Body of pancreas (tissue), 4 donors: ENCODE results near the gene LCLAT1. TPM values are rescaled to one million over a fixed set of nuclear protein-coding genes. Genes with fewer than 3 reads are reported as not detected.
"Not testable (repeated sequence)": the region's sequence is repeated elsewhere in the genome, so short reads cannot be mapped to it uniquely, and the experiment has no call there.

Experiments used
- ATAC-seq: fragments of 150-250 bp; one replicate; pipeline ENCODE4 v1.9.1; 2016
- DNase-seq, 4 donors: peaks; one replicate each; pipeline ENCODE4 v3.0.0-alpha.2; 2019
- H3K27ac ChIP-seq, 4 donors: fragments of 200-600 bp; sonication (generic); 1 replicate in 3 of 4; 2 replicates in 1 of 4; pipeline versions ENCODE4 v1.5.1 to v1.6.1; 2016 to 2019; ENCODE audit warnings: mild to moderate bottlenecking in 1 of 4, mixed read lengths in 1 of 4, moderate library complexity in 1 of 4
- H3K27me3 ChIP-seq, 2 donors: fragments of 200-600 bp; sonication (generic); one replicate each; pipeline ENCODE4 v1.6.0; 2016; ENCODE audit warnings: mild to moderate bottlenecking in 1 of 2
- H3K36me3 ChIP-seq, 2 donors: fragments of 200-600 bp; sonication (generic); replicated peaks in 1 of 2; 2 replicates each; pipeline ENCODE4 v1.5.1; 2016; ENCODE audit warnings: low read depth in 2 of 2; ENCODE audit not compliant: insufficient read depth in 1 of 2
- H3K4me1 ChIP-seq: fragments of 200-600 bp; sonication (generic); one replicate; pipeline ENCODE4 v1.6.0; 2016
- H3K4me3 ChIP-seq, 2 donors: fragments of 200-600 bp; sonication (generic); 1 replicate in 1 of 2; 2 replicates in 1 of 2; pipeline ENCODE4 v1.5.1; 2016 to 2019
- H3K9me3 ChIP-seq, 3 donors: fragments of 200-600 bp; sonication (generic); 1 replicate in 2 of 3; 2 replicates in 1 of 3; pipeline ENCODE4 v1.5.1; 2016
- CTCF ChIP-seq, 7 experiments: fragments of 450-650 bp in 4 of 7; fragments of 200-600 bp in 3 of 7; sonication (generic) in 3 of 7; IDR thresholded peaks; one replicate each; pipeline ENCODE4 v1.5.1; 2016 to 2019; ENCODE audit warnings: antibody characterized with exemption in 7 of 7
- POLR2A ChIP-seq, 3 donors: fragments of 450-650 bp; IDR thresholded peaks; one replicate each; pipeline ENCODE4 v1.6.1; 2016; ENCODE audit warnings: antibody characterized with exemption in 3 of 3, mild to moderate bottlenecking in 2 of 3
- WGBS, 2 donors: methylation state at CpG; one replicate each; pipeline ENCODE4 v1.1.5; 2017; 5-methylcytosine and 5-hydroxymethylcytosine counted together
- intact Hi-C: fragments of 100-400 bp; cut with DNase I; formaldehyde crosslinking; loops from one replicate; pipeline ENCODE4 v1.15.1; 2023
- total RNA-seq, 2 donors: library from RNA; depleted of rRNA; stranded (reverse); fragments of >200 nt; gene quantifications; one replicate each; pipeline ENCODE4 v1.1.0, GENCODE V29; 2016

LCLAT1 gene
- total RNA-seq, 2 donors from 2014 or later: 13.7 to 19.4 TPM

- Histone ChIP-seq H3K9me3 (no peaks in the 10 kb centered on the region), H3K36me3 (no peaks in the 10 kb centered on the region), H3K27ac (no peak overlapping the region), H3K4me1 (no peaks in the 10 kb centered on the region), H3K4me3 (no peak overlapping the region), H3K27me3 (no peaks in the 10 kb centered on the region)
- WGBS, 2 donors: 100% methylated on average over 1 of the region's 1 CpG
- ATAC-seq: no peak
- TF ChIP-seq POLR2A (IDR thresholded peaks at IDR 0.05): no peak
- TF ChIP-seq CTCF (IDR thresholded peaks at IDR 0.05): no peak
- DNase-seq: no peak
- intact Hi-C loops: no loop called here
Observed at GRCh38 chr2:30504731-30505130, 57.7 kb downstream of the LCLAT1 start.

- TF ChIP-seq POLR2A (IDR thresholded peaks at IDR 0.05) (no peak), CTCF (IDR thresholded peaks at IDR 0.05) (no peak)
- Histone ChIP-seq H3K4me1 (no peaks in the 10 kb centered on the region), H3K27me3 (no peaks in the 10 kb centered on the region), H3K36me3 (no peaks in the 10 kb centered on the region), H3K9me3 (no peaks in the 10 kb centered on the region), H3K27ac (no peak overlapping the region), H3K4me3 (no peak overlapping the region)
- no peak for ATAC-seq
- 44 to 55% methylated on average over 3 of the region's 3 CpGs for WGBS, 2 donors
- no peak for DNase-seq
- intact Hi-C loops: no loop called here
Observed at GRCh38 chr2:30505500-30506180, 58.6 kb downstream of the LCLAT1 start.

DNA sequence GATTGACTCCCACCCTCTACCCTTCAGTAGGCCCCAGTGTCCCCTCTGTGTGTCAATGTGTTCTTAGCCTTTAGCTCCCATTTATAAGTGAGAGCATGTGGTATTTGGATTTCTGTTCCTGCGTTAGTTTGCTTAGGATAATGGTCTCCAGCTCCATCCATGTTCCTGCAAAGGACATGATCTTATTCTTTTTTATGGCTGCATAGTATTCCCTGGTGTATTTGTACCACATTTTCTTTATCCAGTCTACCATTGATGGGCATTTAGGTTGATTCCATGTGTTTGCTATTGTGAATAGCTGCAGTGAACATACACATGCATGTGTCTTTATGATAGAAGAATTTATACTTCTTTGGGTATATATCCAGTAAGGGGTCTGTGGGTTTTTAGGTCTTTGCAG, 60.4 kb downstream of the LCLAT1 start:
- H3K4me3 ChIP-seq, ATAC-seq, H3K4me1 ChIP-seq, intact Hi-C loops, DNase-seq, H3K36me3 ChIP-seq, H3K27ac ChIP-seq, H3K9me3 ChIP-seq, H3K27me3 ChIP-seq: not testable (repeated sequence)
- 95 to 100% methylated on average over 1 of the region's 1 CpG for WGBS, 2 donors

GRCh38 chr2:30509716-30510115, 62.7 kb downstream of the LCLAT1 start:
- TF ChIP-seq CTCF (IDR thresholded peaks at IDR 0.05): no peak
- TF ChIP-seq POLR2A (IDR thresholded peaks at IDR 0.05): no peak
- Histone ChIP-seq H3K27ac (no peak overlapping the region), H3K4me3 (no peak overlapping the region), H3K4me1 (peaks cover 3% of the 10 kb centered on the region), H3K27me3 (no peaks in the 10 kb centered on the region), H3K36me3 (no peaks in the 10 kb centered on the region), H3K9me3 (no peaks in the 10 kb centered on the region)
- 90 to 91% methylated on average over 5 of the region's 5 CpGs for WGBS, 2 donors
- intact Hi-C loops: no loop called here
- DNase-seq (no peak), ATAC-seq (no peak)

GRCh38 chr2:30510409-30510808, 63.4 kb downstream of the LCLAT1 start:
- no peak for DNase-seq
- TF ChIP-seq CTCF (IDR thresholded peaks at IDR 0.05) (no peak), POLR2A (IDR thresholded peaks at IDR 0.05) (no peak)
- Histone ChIP-seq H3K4me3 (no peak overlapping the region), H3K9me3 (no peaks in the 10 kb centered on the region), H3K36me3 (no peaks in the 10 kb centered on the region), H3K27ac (no peak overlapping the region), H3K27me3 (no peaks in the 10 kb centered on the region), H3K4me1 (peaks cover 8% of the 10 kb centered on the region)
- intact Hi-C loops: no loop called here
- ATAC-seq: no peak
- 79 to 92% methylated on average over 4 of the region's 4 CpGs for WGBS, 2 donors
